ENCODE results near the gene EFCAB14. TPM values are rescaled to one million over a fixed set of nuclear protein-coding genes. Genes with fewer than 3 reads are reported as not detected.
A peak's percentile ranks its signal among the peaks of the same experiment; 100 is the strongest.
"Not testable (repeated sequence)": the region's sequence is repeated elsewhere in the genome, so short reads cannot be mapped to it uniquely, and the experiment has no call there.

Gene EFCAB14
- total and polyA plus RNA-seq, 2 experiments from 2014 or later, result 42.6 to 51.6 TPM

DNA sequence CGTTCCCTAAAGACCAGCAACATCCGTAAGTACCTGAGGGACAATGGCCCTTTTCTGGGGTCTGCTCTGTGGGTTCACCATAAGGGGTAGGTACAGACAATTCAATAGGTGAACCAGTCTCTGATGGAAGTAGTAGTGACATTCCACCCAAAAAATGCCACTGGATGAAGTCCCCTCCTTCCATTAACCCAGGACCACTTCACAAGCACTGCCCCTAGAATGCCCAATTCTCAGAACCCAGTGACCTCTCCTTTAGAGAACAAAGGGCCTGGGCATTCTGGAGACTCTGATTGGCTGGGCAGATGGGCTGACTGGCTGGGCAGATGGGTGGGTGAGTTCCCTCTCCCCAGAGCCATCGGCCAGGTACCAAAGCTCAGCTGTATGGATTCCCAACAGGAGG is 47.4 kb downstream of the EFCAB14 start, which contains the start of gene TEX38:
TSS of gene TEX38 (plus strand) at position 301 of the 400 bp plus-strand sequence. CDS start at position 382, 81 bp downstream.
- Histone ChIP-seq H3K27ac (no peak within 1 kb of the TSS), H3K27me3 (replicated peaks; ENCODE audit: insufficient read depth) (no peaks in the 10 kb centered on the region), H3K4me1 (ENCODE audit: insufficient read depth) (peaks cover 9% of the 10 kb centered on the region), H3K9me2 (ENCODE audit: insufficient read depth) (no peaks in the 10 kb centered on the region), H3K36me3 (ENCODE audit: low read depth) (no peaks in the 10 kb centered on the region; the same call in 1 of the 2 replicates), H3F3A (ENCODE audit: insufficient read depth) (peaks cover 17% of the 10 kb centered on the region; the same call in 1 of the 2 replicates), H3K9ac (no peak within 1 kb of the TSS), H3K4me3 (no peak within 1 kb of the TSS), H4K20me1 (ENCODE audit: insufficient read depth) (no peaks in the 10 kb centered on the region), H3K9me3 (ENCODE audit: low read depth) (no peaks in the 10 kb centered on the region), H3K4me2 (ENCODE audit: unreplicated experiment) (no peak within 1 kb of the TSS), H2AFZ (no peak within 1 kb of the TSS), H3K79me2 (ENCODE audit: insufficient read depth) (peaks cover 12% of the 10 kb centered on the region)
- WGBS, 2 experiments (ENCODE audit: low coverage in 1 of 2, low lambda C conversion rate in 2 of 2, missing lambda C conversion rate in 2 of 2), result 94 to 99% methylated on average over 3 of the region's 3 CpGs
- TF ChIP-seq EZH2 (IDR thresholded peaks at IDR 0.05; ENCODE audit: insufficient read depth, poor library complexity, severe bottlenecking) (no peak), EZH2phosphoT487 (IDR thresholded peaks at IDR 0.05; ENCODE audit: insufficient read depth, low read depth) (no peak)
- in situ Hi-C loops (cut with MboI), result no loop called here
- DNase-seq, result no peak

DNA sequence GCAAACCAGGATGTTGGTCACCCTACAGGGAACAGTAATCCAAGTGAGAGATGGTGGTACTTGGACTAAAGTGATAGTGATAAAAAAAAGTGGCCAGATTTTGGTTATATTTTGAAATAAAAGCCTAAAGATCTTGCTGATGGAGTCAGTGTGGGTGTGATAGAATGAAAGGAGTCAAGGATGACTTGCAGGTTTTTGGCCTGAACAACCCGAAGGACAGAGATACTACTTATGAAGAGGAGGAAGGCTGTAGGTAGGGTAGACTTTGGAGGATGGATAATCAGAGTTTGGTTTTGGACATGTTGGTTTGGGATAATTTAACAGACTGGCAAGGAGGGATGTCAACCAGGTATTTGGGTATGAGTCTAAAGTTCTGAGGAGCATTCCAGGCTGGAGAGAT is 48.8 kb downstream of the EFCAB14 start:
- no peaks in the 10 kb centered on the region for H3K9me2 ChIP-seq (ENCODE audit: insufficient read depth)
- 97 to 100% methylated on average over 1 of the region's 1 CpG for WGBS, 2 experiments (ENCODE audit: low coverage in 1 of 2, low lambda C conversion rate in 2 of 2, missing lambda C conversion rate in 2 of 2)
- in situ Hi-C loops (cut with MboI), result no loop called here
- no peak overlapping the region for H3K27ac ChIP-seq
- no peak overlapping the region for H3K9ac ChIP-seq
- no peak for TF ChIP-seq EZH2phosphoT487 (IDR thresholded peaks at IDR 0.05; ENCODE audit: insufficient read depth, low read depth)
- TF ChIP-seq EZH2 (IDR thresholded peaks at IDR 0.05; ENCODE audit: insufficient read depth, poor library complexity, severe bottlenecking), result no peak
- peaks cover 9% of the 10 kb centered on the region for H3K4me1 ChIP-seq (ENCODE audit: insufficient read depth)
- H2AFZ ChIP-seq, result no peak overlapping the region
- H3K4me2 ChIP-seq (ENCODE audit: unreplicated experiment), result no peak overlapping the region
- H3K27me3 ChIP-seq (replicated peaks; ENCODE audit: insufficient read depth), result no peaks in the 10 kb centered on the region
- no peak for DNase-seq
- no peaks in the 10 kb centered on the region for H3K9me3 ChIP-seq (ENCODE audit: low read depth)
- H4K20me1 ChIP-seq (ENCODE audit: insufficient read depth), result no peaks in the 10 kb centered on the region
- peaks cover 17% of the 10 kb centered on the region; the same call in 1 of the 2 replicates for H3F3A ChIP-seq (ENCODE audit: insufficient read depth)
- peaks cover 19% of the 10 kb centered on the region for H3K79me2 ChIP-seq (ENCODE audit: insufficient read depth)
- no peaks in the 10 kb centered on the region for H3K36me3 ChIP-seq (ENCODE audit: low read depth)
- H3K4me3 ChIP-seq, result no peak overlapping the region

DNA sequence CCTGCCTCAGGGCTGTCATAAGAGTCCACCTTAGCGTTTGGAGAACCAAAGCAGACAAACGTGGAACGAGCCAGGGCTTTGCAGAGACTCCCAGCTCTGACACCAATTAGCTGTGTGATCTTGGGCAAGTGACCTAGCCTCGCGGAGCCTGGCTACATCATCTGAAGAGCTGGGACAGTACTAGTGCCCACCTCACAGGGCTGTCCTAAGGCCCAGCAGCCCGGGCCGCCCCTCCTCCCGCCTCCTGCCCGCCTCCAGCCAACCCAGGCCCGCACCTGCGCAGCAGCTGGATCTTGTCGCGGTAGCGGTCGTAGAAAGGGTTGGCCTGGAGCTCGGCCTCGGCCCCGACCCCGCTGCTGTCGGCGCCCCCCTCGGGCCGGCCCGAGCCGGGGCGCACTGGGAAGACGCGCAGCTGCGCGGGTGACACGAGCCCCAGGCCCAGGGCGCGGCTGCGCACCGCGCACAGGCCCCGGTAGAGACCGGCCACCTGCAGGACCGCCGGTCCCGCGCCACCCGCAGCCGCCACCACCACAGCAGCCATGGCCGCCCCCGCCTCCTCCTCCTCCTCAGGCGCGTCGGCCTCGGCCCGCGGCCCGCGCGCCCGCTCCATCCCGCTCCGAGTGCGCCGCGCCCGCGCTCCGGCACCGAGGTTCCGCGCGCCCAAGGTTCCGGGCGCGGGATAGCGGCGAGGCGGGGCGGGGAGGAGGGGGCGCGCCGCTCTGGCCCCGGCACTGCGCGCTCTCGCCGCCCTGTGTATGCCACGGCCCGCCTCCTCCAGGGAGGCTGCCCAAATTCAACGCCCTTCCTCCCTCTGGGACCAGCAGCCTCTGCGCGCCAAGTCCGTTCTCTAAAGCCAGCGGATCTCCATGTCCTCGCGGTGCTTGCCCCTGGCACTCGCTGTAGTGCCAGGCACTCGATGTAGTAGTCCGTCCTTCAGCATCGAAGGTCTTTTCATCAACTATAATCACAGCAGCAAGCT is 50.8 kb downstream of the EFCAB14 start, which contains the start of gene ATPAF1:
TSS of gene ATPAF1 (minus strand) at position 583 of the 979 bp plus-strand sequence. CDS start at position 541, 42 bp downstream.
- WGBS, 2 experiments (ENCODE audit: low coverage in 1 of 2, low lambda C conversion rate in 2 of 2, missing lambda C conversion rate in 2 of 2), result 1 to 5% methylated on average over 39 to 53 of the region's 96 CpGs
- no peaks in the 10 kb centered on the region for H4K20me1 ChIP-seq (ENCODE audit: insufficient read depth)
- H2AFZ ChIP-seq, result peak within 1 kb of the TSS; percentile 100
- in situ Hi-C loops (cut with MboI), result no loop called here
- H3K27ac ChIP-seq, result peak within 1 kb of the TSS; percentile 44
- no peaks in the 10 kb centered on the region for H3K9me2 ChIP-seq (ENCODE audit: insufficient read depth)
- peak within 1 kb of the TSS; percentile 76 for H3K4me3 ChIP-seq
- H3K36me3 ChIP-seq (ENCODE audit: low read depth), result peaks cover 7% of the 10 kb centered on the region; the same call in 1 of the 2 replicates
- H3K4me1 ChIP-seq (ENCODE audit: insufficient read depth), result peaks cover 9% of the 10 kb centered on the region
- H3K27me3 ChIP-seq (replicated peaks; ENCODE audit: insufficient read depth), result no peaks in the 10 kb centered on the region
- TF ChIP-seq EZH2 (IDR thresholded peaks at IDR 0.05; ENCODE audit: insufficient read depth, poor library complexity, severe bottlenecking) (no peak), EZH2phosphoT487 (IDR thresholded peaks at IDR 0.05; ENCODE audit: insufficient read depth, low read depth) (no peak)
- peak within 1 kb of the TSS; percentile 83 for H3K9ac ChIP-seq
- H3K79me2 ChIP-seq (ENCODE audit: insufficient read depth), result peaks cover 19% of the 10 kb centered on the region
- no peaks in the 10 kb centered on the region for H3K9me3 ChIP-seq (ENCODE audit: low read depth)
- peak; percentile 91 for DNase-seq
- H3K4me2 ChIP-seq (ENCODE audit: unreplicated experiment), result peak within 1 kb of the TSS; percentile 90
- peaks cover 13% of the 10 kb centered on the region; the same call in 1 of the 2 replicates for H3F3A ChIP-seq (ENCODE audit: insufficient read depth)

DNA sequence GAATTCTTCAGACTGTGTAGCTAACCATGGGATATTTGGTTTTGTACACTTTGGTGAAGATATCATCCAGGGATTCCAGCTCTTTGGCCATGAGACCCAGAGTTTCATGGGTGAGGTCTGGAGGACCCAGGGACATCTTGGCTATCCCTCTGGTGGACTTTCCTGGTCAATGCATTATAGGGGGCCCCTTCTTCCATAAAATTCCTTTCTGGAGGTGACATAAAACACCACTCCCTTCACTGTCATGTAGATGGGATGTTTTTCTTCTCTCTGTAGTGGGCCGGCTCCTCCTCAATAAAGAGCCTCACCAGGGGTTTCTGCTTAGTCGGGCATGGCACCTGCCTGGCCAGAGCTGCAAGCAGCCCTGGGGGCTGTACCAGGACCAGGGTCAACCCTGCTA is 52.9 kb downstream of the EFCAB14 start:
- H3K4me2 ChIP-seq (ENCODE audit: unreplicated experiment), result no peak overlapping the region
- no peak overlapping the region for H3K27ac ChIP-seq
- H3K9me2 ChIP-seq (ENCODE audit: insufficient read depth), result no peaks in the 10 kb centered on the region
- no peaks in the 10 kb centered on the region for H3K27me3 ChIP-seq (replicated peaks; ENCODE audit: insufficient read depth)
- H3K9ac ChIP-seq, result no peak overlapping the region
- no peak for TF ChIP-seq EZH2 (IDR thresholded peaks at IDR 0.05; ENCODE audit: insufficient read depth, poor library complexity, severe bottlenecking)
- no peak for TF ChIP-seq EZH2phosphoT487 (IDR thresholded peaks at IDR 0.05; ENCODE audit: insufficient read depth, low read depth)
- no peaks in the 10 kb centered on the region for H4K20me1 ChIP-seq (ENCODE audit: insufficient read depth)
- no peak overlapping the region for H3K4me3 ChIP-seq
- no peak for DNase-seq
- peaks cover 19% of the 10 kb centered on the region for H3K79me2 ChIP-seq (ENCODE audit: insufficient read depth)
- in situ Hi-C loops (cut with MboI), result no loop called here
- peaks cover 9% of the 10 kb centered on the region for H3K4me1 ChIP-seq (ENCODE audit: insufficient read depth)
- H3K9me3 ChIP-seq (ENCODE audit: low read depth), result no peaks in the 10 kb centered on the region
- H3F3A ChIP-seq (ENCODE audit: insufficient read depth), result peaks cover 13% of the 10 kb centered on the region; the same call in 1 of the 2 replicates
- peaks cover 7% of the 10 kb centered on the region; the same call in 1 of the 2 replicates for H3K36me3 ChIP-seq (ENCODE audit: low read depth)
- H2AFZ ChIP-seq, result no peak overlapping the region
- WGBS, 2 experiments (ENCODE audit: low coverage in 1 of 2, low lambda C conversion rate in 2 of 2, missing lambda C conversion rate in 2 of 2), result 92 to 100% methylated on average over 2 of the region's 2 CpGs

DNA sequence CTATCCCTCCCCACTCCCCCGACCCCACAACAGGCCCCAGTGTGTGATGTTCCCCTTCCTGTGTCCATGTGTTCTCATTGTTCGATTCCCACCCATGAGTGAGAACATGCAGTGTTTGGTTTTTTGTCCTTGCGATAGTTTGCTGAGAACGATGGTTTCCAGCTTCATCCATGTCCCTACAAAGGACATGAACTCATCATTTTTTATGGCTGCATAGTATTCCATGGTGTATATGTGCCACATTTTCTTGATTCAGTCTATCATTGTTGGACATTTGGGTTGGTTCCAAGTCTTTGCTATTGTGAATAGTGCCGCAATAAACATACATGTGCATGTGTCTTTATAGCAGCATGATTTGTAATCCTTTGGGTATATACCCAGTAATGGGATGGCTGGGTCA is 56.0 kb downstream of the EFCAB14 start:
- H3K4me3 ChIP-seq; H4K20me1 ChIP-seq (ENCODE audit: insufficient read depth); H3K27ac ChIP-seq; H3K4me2 ChIP-seq (ENCODE audit: unreplicated experiment); H3K9ac ChIP-seq; H3K27me3 ChIP-seq (replicated peaks; ENCODE audit: insufficient read depth); in situ Hi-C loops (cut with MboI); H3K9me2 ChIP-seq (ENCODE audit: insufficient read depth); H2AFZ ChIP-seq; DNase-seq; H3F3A ChIP-seq (ENCODE audit: insufficient read depth); H3K9me3 ChIP-seq (ENCODE audit: low read depth); H3K4me1 ChIP-seq (ENCODE audit: insufficient read depth): not testable (repeated sequence)
- Histone ChIP-seq H3K36me3 (ENCODE audit: low read depth) (peaks cover 11% of the 10 kb centered on the region), H3K79me2 (ENCODE audit: insufficient read depth) (peaks cover 19% of the 10 kb centered on the region)
- 89 to 95% methylated on average over 5 of the region's 5 CpGs for WGBS, 2 experiments (ENCODE audit: low coverage in 1 of 2, low lambda C conversion rate in 2 of 2, missing lambda C conversion rate in 2 of 2)

DNA sequence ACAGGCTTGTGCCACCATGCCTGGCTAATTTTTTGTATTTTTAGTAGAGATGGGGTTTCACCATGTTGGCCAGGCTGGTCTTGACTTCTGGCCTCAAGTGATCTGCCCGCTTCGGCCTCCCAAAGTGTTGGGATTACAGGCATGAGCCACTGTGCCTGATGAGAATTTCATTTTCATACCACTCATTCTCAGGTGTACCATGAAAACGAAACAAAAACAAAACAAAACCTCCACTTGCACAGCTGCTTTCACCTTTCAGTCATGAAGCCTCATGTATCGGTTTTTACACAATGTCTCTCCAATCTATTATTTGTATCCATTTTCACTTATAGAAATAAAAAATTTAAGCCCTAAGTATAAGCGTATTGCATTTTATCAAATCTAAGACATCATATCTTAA is 58.8 kb downstream of the EFCAB14 start:
- peaks cover 22% of the 10 kb centered on the region for H3K36me3 ChIP-seq (ENCODE audit: low read depth)
- H3K9me3 ChIP-seq (ENCODE audit: low read depth); H2AFZ ChIP-seq; in situ Hi-C loops (cut with MboI); H3F3A ChIP-seq (ENCODE audit: insufficient read depth); H4K20me1 ChIP-seq (ENCODE audit: insufficient read depth); H3K27me3 ChIP-seq (replicated peaks; ENCODE audit: insufficient read depth); H3K4me2 ChIP-seq (ENCODE audit: unreplicated experiment); H3K4me1 ChIP-seq (ENCODE audit: insufficient read depth); H3K4me3 ChIP-seq; H3K27ac ChIP-seq; H3K9ac ChIP-seq; H3K9me2 ChIP-seq (ENCODE audit: insufficient read depth); DNase-seq; H3K79me2 ChIP-seq (ENCODE audit: insufficient read depth): not testable (repeated sequence)
- 99% methylated on average over 5 of the region's 5 CpGs for WGBS, 2 experiments (ENCODE audit: low coverage in 1 of 2, low lambda C conversion rate in 2 of 2, missing lambda C conversion rate in 2 of 2)
